Stimulated activated CD8-positive, alpha-beta memory T cell treated with anti-CD3 and anti-CD28 coated beads, Interleukin-4, amount 100 ng/mL, for 48 hours (primary cell): ENCODE measurements around the gene KAZALD1.

Experiments
- DNase-seq: peaks from one replicate; pipeline ENCODE4 v3.0.0-alpha.2; 2020

KAZALD1 gene

DNA sequence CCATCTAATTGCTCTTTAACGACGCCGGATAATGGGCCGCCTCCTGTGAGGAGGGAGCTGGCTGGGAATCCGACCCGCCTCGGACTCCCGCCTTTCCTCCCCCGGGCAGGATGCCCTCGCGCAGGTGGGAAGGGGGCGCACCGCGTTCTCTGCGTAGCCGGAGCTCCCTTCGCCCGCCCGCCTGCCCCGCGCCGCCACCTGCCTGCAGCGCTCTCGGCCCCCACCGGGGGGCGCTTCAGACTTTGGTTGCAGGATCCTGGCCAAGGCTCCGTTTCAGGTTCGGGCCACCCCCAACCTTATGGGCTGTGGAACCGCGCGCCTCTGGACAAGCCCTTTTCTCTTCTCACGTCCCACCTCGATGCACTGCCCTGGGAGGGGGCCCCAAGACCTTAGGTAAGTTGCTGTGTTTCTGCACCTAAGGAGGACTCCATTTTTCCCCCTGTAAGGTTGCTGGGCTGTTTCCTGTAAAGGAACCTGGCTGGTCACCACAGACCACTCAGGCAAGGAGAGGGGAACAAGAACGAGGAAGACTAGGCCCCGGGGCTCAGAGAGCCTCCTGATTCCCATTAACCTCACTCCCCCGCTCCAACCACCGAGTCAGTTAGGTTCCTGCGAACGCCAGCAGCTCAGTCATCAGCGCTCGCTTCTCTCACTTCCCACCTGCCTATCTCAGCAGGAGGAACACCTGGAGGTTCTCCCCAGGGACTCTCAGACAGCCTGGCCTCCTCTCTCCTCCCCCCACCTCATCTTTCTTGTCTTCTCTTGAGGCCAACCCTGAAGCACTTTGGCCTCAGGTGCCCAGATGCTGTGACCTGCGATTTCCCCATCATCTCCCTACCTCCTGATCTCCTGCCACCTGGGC, 11.3 kb upstream of the KAZALD1 start:
- peak; percentile 91 for DNase-seq

DNA sequence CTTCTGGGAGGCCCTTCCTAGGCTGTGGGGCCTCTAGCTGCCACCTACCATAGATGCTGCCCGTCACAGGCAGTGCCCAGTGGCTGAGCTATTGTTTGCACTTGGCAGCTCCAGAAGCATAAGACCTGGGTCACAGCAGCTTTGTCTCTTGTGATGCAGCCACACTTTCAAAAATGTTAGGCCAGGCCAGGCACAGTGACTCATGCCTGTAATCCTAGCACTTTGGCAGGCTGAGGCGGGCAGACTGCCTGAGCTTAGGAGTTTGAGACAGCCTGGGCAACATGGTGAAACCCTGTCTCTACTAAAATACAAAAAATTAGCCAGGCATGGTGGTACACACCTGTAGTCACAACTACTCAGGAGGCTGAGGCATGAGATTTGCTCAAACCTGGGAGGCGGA, 9.5 kb upstream of the KAZALD1 start:
- no peak for DNase-seq

DNA sequence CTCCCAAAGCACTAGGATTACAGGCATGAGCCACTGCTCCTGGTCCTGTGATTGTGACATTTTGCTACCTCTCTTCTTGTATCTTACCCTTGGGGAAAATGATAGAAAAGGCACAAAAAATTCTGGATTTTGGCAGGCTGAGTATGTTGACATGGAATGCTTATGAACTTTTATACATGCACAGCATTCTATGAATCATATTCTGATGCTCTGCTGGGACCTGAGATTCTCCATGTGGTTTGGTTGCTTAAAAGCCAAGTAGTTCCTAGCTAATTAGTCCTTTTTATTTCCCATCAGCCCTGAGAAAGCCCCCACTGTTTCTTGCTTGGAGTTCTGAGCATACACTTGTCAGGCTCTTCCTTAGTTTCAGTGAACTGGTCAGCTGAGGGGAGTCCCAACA, 8.3 kb upstream of the KAZALD1 start:
- DNase-seq: no peak

DNA sequence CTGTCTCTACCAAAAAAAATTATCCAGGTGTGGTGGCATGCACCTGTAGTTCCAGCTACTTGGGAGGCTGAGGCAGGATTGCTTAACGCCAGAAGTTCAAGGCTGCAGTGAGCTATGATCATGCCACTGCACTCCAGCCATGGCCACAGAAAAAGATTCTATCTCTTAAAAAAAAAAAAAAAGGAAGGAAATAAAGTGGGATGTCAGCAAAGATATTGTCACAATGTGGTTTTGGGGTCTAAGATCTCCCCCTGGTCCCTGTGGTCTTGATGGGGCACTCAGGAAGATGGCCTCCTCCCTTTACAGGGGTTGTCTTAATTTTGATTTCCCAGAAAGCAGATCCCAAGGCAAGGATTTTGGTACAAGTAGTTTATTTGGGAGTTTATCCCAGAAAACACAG, 7.4 kb upstream of the KAZALD1 start:
- no peak for DNase-seq

DNA sequence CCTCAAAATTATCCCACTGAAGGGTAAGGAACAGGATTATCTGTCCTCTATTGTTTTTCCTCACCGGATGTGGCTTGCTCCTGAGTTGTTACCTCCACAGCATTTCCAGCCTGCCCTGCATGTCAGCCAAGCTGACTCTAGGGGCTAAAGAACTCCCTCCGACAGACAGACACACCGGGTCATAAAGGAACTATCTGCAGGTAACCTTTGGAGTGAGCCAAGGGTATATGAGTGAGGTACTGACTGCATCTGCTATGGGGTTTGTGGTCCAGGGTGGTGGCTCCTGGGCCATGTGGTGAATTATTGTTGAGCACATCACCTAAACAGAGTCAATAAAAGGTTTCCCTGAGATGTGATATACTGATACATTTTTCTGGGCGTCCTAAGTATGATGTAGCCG, 6.9 kb upstream of the KAZALD1 start:
- DNase-seq: no peak

DNA sequence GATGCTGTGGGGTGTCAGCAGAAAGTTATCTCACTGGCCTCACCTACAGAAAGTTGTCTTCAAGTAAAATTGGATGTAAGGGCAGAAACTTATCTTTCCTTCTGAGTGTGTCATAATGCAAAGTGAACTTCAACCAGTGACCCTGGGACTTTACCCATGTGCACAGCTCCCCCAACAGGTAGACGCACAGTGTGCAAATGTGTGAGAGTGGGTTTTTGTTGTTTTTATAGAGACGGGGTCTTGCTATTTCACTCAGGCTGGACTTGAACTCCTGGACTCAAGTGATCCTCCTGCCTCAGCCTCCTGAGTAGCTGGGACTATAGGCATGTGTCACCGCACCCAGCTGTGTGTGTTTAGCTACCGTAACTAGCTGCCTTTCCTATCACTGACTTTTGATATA, 6.4 kb upstream of the KAZALD1 start:
- no peak for DNase-seq

DNA sequence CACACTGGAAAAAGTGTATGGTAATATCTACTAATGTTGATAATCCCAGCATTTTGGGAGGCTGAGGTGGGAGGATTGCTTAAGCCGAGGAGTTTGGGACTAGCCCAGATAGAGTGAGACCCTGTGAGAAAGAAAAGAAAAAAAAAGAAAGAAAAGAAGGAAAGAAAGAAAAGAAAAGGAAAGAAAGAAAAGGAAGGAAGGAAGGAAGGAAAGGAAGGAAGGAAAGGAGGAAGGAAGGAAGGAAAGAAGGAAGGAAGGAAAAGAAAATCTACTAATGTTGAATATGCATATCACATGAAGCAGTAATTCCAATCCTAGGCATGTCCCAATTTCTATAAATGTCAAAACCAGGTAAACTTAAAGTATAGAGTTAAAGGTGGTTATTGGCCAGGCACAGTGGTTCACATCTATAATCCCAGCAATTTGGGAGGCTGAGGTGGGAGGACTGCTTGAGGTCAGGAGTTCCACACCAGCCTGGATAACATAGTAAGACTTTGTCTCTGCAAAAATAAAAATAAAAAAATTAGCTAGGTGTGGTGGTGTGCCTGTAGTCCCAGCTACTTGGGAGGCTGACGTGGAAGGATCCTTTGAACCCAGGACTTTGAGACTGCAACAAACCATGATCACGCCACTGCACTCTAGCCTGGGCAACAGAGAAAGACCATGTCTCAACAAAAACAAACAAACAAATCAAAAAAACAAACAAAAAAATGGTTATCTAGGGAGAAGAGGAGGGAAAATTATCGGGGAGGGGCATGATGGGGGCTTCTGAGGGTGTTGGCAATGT, 5.2 kb upstream of the KAZALD1 start:
- DNase-seq: no peak

DNA sequence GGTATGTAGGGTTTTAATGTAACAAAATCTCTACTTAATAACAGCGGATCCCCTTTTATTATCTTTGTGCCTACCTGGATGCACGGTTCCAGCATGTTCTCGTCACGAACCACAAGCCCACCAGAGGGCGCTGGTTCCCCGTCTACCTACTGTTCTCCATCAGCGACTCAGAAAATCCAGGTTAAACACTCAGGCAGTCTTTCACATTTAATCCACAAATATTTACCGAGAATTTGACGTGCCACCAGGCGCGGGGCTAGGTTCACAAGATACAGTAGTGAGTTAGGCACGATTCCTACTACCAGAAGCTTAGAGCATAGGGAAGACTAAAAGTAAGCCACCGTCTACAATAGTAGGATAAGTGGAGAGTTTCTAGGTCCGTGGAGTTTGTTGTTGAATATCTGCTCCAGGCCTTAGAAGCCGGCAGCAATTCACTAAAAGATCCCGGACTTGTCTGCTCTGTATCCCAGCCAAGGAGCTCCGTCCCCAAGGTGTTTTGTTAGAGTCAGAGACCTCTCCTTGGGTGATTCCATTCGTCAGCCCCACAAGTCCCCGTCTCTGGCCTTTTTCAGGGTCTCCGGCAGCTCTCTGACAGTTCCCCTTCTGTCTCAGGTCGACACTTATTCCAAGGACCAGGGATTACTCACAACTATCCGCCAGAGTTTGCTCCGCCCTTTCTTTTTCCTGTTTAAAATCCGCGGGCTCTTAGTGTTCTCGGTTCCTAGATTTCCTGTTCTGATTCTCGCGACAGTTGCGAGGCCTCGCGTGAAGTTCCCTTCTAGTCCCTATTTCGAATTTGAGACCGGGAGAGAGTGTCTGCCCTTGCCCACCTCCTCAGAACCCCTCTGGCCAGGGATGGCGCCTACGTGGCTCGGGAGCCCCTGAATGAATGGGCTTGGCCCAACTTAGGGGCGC, 1.5 kb upstream of the KAZALD1 start:
- peak; percentile 98 for DNase-seq

DNA sequence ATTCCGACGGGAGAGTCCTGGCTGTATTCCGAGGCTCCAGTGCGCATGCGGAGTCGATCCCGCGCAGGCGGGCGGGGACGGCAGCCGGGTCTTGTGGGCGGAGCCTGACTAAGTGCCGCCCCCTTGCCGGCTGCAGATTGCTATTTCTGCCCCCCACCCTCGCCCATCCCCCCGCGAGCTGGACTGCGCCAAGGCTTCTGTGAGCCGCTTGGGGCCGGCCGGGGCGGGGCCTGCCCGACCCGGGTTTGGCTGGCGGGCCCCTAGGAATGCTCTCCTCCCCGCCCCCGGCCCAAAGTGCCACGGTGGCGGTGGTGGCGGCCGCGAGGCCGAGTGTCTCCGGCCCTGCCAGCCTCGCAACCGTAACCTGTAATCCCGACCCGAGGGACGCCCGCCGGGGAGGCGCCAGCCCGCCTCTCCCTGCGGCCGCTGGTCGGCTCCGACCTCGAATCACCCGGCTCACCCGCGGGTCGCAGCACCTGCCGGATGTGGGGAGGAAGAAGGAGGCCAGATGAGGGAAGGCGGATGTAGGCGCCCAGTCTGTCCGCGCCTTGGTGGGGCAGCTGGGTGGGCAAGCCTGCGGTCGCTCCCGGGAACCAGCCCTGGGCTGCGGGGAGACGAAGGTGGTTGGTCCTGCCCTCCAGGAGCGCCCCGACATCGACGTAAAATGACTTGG, 702 bp upstream of the KAZALD1 start:
- peak; percentile 96 for DNase-seq

DNA sequence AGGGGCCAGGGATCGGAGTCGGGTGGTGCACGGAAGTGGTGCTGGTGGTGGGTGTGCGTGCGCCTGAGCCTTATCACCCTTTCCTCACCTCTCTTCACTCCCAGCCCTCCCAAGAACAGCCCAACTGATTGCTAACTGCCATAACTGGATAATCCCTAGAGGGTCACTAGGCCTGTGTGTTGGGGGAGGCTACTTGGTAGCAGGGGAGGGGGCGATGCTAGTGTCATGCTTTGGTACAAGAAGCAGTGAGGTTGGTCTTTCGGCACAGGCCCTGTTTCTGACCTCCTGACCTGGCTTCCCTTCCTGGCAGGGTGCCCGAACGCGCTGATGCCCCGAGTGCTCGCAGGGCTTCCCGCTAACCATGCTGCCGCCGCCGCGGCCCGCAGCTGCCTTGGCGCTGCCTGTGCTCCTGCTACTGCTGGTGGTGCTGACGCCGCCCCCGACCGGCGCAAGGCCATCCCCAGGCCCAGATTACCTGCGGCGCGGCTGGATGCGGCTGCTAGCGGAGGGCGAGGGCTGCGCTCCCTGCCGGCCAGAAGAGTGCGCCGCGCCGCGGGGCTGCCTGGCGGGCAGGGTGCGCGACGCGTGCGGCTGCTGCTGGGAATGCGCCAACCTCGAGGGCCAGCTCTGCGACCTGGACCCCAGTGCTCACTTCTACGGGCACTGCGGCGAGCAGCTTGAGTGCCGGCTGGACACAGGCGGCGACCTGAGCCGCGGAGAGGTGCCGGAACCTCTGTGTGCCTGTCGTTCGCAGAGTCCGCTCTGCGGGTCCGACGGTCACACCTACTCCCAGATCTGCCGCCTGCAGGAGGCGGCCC, 652 bp downstream of the KAZALD1 start:
- peak; percentile 71 for DNase-seq

DNA sequence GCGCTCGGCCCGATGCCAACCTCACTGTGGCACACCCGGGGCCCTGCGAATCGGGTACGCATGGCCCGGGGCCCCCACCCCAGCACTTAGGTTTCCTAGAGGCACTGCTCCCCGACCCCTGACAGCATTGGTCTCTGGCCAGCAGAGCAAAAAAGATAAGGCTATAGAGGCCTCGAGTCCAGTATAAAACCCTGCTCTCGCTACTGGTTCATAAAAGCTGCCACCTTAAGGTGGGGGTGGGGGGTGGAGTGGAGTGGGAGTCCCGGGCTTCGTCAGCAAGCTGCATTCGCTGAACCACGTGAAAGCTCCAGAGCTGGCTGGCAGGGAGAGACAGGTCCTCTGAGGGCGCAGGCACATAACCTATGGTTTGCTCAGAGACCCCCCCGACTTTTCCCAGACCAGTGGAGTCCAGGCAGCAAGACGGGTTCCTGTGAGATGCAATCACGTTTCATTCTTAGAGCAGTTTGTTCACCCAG, 1.3 kb downstream of the KAZALD1 start:
- no peak for DNase-seq

DNA sequence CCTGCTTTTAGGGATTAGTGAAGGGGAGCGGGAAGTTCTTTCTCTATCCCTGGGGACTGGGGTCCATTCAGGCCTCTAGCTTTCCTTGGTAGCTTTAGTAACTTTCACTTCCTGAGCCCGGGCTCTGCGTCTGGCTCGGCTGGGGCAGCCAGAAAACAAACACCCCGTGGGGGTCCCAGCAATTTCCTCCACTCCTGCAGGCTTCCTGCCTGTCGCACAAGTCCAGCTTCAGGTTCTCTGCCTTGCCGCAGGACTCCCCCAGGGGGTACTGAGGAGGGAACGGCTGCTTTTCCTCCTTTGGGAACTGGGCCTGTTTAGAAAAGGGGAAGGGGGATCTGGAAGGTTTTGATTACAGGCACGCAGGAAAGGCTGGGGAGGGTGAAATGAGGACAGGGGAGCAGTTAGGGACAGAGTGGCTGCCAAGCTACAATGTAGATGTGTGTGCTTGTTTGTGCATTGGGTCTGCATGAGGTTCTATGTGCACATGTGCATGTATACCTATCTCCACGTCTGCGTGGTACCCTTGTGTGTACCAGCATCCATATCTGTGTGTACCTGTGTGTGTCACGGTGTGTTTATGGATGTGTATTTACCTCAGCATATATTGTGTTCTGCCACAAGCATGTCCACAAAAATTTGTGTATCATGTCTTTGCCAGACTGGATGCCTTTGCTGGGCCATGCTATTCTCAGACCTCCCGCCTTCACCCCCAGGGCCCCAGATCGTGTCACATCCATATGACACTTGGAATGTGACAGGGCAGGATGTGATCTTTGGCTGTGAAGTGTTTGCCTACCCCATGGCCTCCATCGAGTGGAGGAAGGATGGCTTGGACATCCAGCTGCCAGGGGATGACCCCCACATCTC, 2.0 kb downstream of the KAZALD1 start:
- DNase-seq: no peak

DNA sequence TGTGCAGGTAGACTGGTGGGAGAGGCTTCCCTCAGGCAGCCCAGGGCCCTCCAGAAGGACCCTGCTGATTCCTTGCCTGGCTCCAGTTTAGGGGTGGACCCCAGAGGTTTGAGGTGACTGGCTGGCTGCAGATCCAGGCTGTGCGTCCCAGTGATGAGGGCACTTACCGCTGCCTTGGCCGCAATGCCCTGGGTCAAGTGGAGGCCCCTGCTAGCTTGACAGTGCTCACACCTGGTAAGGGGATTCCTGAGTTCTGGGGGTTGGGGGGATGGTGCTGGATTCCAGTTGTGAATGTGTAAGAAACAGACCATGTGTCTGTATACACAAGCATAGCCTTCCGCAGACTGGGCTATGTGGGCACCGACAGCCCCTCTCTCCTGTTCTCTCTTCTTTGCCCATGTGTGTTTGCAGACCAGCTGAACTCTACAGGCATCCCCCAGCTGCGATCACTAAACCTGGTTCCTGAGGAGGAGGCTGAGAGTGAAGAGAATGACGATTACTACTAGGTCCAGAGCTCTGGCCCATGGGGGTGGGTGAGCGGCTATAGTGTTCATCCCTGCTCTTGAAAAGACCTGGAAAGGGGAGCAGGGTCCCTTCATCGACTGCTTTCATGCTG, 2.7 kb downstream of the KAZALD1 start:
- no peak for DNase-seq

DNA sequence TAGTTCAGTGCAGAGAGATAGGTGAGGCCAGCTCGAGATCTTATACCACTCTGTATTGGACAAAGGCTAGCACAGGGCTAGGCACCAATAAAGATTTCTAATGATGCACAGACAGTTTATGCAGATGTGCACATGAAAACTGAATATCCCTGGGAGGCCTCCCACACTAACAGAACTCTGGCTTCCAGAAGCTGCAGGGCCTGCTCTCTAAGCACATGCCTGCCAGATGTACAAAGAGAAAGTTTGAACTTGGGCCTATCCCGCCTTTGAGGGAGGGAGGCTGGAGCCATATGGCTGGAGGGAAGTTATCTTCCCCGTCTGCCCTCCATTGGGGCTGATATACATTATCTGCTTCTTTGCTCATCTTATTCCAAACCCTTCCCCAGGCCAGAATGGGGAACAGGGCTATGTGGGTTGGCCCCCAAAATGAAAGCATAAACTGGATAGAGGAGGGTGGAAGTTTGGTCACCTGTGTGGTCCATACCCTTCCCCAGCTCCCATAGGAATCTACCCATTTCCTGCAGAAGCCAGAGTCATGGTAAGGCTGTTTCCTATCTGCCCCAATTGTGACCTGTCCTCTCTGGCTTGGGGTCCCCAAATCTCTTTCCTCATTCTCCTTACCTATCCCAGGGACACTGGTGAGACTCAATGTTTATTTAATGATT, 3.8 kb downstream of the KAZALD1 start:
- DNase-seq: no peak

DNA sequence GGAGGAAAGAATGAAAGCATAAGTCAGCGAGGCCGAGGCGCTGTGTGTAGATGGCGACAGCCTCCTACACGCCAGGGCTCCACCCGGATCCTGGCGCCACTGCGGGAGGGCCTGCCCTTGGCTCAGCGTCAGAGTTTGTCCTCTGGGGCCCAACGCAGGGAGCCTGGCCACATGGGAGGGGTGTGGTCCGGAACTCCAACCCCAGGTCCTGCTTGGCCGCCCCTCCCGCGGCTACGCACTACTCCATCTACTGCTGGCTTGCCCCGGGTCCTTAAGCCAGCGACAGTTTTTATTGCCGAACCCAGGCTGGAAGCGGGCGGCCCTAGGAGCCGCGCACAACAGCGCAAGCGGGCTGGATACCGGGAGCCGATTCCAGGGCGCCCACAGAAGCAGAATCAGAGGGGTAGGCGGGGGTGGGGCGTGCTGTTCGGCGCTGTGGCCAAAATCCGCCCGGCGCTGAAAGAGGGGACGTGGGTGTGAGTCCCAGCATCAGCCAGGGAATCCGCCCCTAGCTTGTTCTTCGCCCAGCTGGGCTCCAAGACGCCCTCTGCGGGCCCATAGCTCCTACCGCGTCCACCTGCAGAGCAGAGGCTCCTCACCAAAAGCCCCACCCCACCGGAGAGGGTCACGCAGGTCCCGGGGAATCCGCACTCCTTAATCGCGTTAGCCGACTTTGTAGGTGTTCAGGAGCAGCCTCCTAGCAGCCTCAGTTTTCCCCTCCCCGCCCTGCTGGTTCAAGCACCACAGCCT, 4.5 kb downstream of the KAZALD1 start:
- DNase-seq: peak; percentile 62

DNA sequence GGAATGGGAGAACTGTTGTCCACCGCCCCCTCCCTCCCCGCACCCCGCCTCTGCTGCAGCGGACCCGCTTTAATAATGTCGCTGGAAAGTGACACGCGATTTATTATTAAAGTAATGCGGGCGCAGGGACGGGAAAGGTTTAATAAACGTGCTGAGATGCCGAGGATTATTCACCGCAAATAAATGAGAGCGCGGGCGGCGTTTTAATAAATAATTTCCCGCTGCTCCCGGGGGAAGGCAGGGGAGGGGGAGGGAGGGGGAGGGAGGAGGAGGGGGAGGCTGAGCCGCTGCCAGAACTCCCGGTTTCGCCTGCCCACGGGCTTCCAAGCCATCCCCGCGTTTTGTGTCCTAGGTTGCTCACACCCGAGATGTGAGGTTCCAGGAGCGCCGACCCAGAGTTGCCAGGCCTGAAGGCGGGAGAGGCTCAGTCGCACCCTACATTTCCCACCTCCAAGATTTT, 5.1 kb downstream of the KAZALD1 start:
- DNase-seq: no peak

DNA sequence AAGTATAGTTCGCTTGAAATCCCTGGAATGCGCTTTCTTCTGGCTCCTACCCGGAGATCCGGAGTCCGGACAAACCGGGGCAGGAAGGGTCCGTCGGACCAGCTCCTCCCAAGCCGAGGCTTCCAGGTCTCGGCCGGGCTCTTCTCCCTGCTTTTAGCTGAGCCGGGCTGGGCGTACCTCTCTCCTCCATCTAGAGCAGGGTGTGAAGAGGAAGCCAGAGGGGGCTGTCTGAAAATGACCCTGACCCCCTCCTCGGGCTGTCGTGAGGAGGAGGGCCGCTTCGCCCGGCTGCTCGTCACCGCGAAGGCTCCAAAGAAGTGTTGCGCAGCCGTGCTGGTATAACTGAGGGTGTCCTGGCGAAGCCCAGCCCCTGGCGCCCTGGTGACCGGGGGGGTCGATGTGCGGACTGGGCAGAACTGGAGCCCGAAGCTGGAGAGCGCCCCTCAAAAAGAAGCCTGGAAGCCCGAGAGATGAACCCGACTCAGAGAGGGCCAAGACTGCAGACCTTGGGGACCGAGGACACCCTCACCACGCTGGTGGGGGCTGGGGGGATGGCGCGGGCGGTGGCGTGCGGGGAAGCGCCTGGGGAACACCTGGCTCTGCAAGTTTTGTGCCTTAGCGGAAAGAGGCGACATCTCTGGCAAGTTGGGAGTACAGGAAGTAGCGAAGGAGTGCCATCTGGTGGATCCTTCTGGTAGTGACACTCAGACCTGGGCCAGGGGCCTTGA, 5.7 kb downstream of the KAZALD1 start:
- peak; percentile 89 for DNase-seq

DNA sequence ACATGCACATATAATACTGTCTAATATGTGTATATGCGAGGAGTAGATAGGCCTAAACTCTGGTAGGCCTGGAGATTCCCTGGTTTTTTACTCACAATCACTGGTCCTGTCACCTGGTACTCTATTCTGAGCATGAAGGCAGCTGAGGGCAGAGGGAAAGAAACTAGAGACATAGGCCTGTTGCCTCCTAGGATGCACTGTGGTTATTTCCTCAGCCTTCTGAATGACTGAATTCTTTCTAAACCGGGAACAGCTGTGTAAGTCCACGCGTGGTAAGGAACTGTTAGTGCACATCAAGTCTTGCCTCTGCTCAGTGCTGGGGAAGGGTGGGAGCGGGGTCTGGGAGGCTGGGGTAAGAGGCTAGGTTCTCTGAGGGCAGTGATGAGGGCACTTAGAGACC, 7.7 kb downstream of the KAZALD1 start:
- no peak for DNase-seq
